BE2C (cell line): ENCODE data around the gene ARHGAP26.

ENCODE experiments used
- DNase-seq: peaks from one replicate; pipeline ENCODE4 v3.0.0-alpha.2; 2020
- H3K27me3 ChIP-seq: fragments of 250-450 bp; sonication (Bioruptor Pico); 2 replicates; pipeline ENCODE4 v1.5.1; 2020; ENCODE audit warnings: mild to moderate bottlenecking
- H3K36me3 ChIP-seq: fragments of 250-450 bp; sonication (Bioruptor Pico); 2 replicates; pipeline ENCODE4 v1.5.1; 2020; ENCODE audit warnings: mild to moderate bottlenecking
- H3K4me1 ChIP-seq: fragments of 250-450 bp; sonication (Bioruptor Pico); 2 replicates; pipeline ENCODE4 v1.5.1; 2020
- H3K4me3 ChIP-seq: 2 replicates; pipeline ENCODE4 v1.5.1; 2011; ENCODE audit warnings: low read depth, low read length
- H3K9me3 ChIP-seq: fragments of 250-450 bp; sonication (Bioruptor Pico); 2 replicates; pipeline ENCODE4 v1.5.1; 2020
- CTCF ChIP-seq: IDR thresholded peaks from 2 replicates; pipeline ENCODE4 v1.5.1; 2012; ENCODE audit warnings: mild to moderate bottlenecking, low read depth, low read length

Gene ARHGAP26

GRCh38 chr5:142725231-142726187 lies 44.7 kb upstream of the ARHGAP26 start:
- TF ChIP-seq CTCF = no peak
- peaks cover 8% of the 10 kb centered on the region; the same call in 1 of the 2 replicates for H3K4me1 ChIP-seq
- no peak for DNase-seq

DNA sequence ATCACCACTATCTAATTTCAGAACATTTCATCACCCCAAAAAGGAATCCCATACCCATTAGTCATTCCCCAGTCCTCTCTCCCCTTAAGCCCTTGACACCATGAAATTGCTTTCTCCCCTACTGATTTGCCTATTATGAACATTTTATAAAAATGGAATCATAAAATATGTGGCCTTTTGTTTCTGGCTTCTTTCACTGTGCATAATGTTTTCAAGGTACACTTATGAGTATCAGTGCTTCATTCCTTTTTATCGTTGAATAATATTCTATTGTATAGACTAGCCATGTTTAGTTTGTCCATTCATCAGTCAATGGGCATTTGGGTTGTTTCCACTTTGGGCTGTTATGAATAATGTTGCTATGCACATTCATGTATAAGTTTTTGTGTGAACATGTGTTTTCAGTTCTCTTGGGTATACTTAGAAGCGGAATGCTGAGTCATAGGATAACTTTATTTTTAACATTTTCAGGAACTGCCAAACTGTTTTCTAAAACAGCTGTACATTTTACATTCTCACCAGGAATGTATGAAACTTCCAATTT lies 43.9 kb upstream of the ARHGAP26 start:
- DNase-seq = no peak

More at GRCh38 chr5:142725231-142726187, 44.7 kb upstream of the ARHGAP26 start:
- H3K36me3 ChIP-seq = no peaks in the 10 kb centered on the region
- H3K9me3 ChIP-seq = no peaks in the 10 kb centered on the region
- H3K27me3 ChIP-seq = no peaks in the 10 kb centered on the region
- H3K4me3 ChIP-seq = no peak overlapping the region

GRCh38 chr5:142727735-142728047 lies 42.5 kb upstream of the ARHGAP26 start:
- Histone ChIP-seq H3K9me3 (no peaks in the 10 kb centered on the region), H3K27me3 (no peaks in the 10 kb centered on the region), H3K4me1 (no peaks in the 10 kb centered on the region), H3K36me3 (no peaks in the 10 kb centered on the region), H3K4me3 (no peak overlapping the region)
- TF ChIP-seq CTCF = no peak
- DNase-seq = no peak

More for the DNA sequence above, 43.9 kb upstream of the ARHGAP26 start:
- Histone ChIP-seq H3K9me3 (no peaks in the 10 kb centered on the region), H3K4me3 (no peak overlapping the region), H3K27me3 (no peaks in the 10 kb centered on the region), H3K4me1 (0 out of 2 replicates have a peak, but pooled peaks cover under 1% of the 10 kb centered on the region), H3K36me3 (no peaks in the 10 kb centered on the region)
- no peak for TF ChIP-seq CTCF

DNA sequence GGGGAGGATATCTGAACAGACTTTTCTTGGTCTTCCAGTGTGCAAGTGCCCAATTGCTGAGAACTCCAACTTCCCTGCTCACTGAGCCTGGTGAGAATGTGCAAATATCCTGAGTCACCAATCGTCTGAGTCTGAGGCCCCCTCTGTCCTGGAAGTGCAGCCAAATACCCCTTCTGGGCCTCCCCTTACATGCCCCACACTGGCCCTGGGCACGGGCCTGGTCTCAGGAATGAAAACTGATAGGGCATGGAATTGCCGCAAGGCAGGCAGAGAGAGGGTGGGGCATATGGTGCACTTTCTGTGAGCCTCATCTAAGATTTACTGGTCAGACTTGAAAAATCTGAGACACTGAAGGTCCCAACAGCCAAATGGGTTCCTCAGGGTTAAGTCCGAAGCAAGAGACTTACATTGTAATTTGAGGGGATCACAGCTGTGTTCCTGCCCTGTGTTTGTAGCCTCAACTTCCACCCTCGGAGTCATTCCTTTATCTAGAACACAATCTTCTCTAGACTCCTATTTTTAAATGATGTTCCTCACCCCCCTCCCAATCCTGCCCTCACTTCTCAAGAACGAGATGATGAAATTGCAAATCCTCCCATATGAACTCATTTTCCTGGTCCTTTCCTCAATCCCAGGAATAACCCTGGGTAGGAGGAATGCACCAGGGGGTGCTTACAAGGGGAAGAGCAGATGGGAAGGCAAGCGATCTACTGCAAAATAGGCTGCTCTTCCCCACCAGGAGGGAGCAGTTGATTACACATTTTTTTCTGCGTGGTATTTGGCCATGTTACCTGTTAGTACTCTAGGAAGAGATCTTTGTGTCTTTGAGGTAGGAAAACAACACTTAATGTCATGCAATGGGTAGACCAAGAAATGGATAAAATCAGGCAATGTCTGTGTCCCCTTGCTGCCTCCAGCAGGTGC lies 34.6 kb upstream of the ARHGAP26 start:
- no peak for TF ChIP-seq CTCF
- Histone ChIP-seq H3K9me3 (no peaks in the 10 kb centered on the region), H3K4me3 (no peak overlapping the region), H3K4me1 (peaks cover 9% of the 10 kb centered on the region), H3K36me3 (no peaks in the 10 kb centered on the region), H3K27me3 (no peaks in the 10 kb centered on the region)
- DNase-seq = no peak

GRCh38 chr5:142736247-142736632 lies 33.9 kb upstream of the ARHGAP26 start:
- H3K4me1 ChIP-seq = peaks cover 14% of the 10 kb centered on the region
- H3K27me3 ChIP-seq = no peaks in the 10 kb centered on the region
- no peak for TF ChIP-seq CTCF
- no peaks in the 10 kb centered on the region for H3K9me3 ChIP-seq
- H3K4me3 ChIP-seq = no peak overlapping the region
- no peaks in the 10 kb centered on the region for H3K36me3 ChIP-seq
- DNase-seq = no peak
